HG03095 (cell line): ENCODE results near the gene GTF2IRD1.
"Not testable (repeated sequence)": the region's sequence is repeated elsewhere in the genome, so short reads cannot be mapped to it uniquely, and the experiment has no call there.

Experiments used
- ATAC-seq: cut with Tn5 transposase; IDR thresholded peaks from one replicate; pipeline ENCODE4 v1.9.1; 2021; ENCODE audit warnings: moderate library complexity; ENCODE audit not compliant: unreplicated experiment

The GTF2IRD1 gene

DNA sequence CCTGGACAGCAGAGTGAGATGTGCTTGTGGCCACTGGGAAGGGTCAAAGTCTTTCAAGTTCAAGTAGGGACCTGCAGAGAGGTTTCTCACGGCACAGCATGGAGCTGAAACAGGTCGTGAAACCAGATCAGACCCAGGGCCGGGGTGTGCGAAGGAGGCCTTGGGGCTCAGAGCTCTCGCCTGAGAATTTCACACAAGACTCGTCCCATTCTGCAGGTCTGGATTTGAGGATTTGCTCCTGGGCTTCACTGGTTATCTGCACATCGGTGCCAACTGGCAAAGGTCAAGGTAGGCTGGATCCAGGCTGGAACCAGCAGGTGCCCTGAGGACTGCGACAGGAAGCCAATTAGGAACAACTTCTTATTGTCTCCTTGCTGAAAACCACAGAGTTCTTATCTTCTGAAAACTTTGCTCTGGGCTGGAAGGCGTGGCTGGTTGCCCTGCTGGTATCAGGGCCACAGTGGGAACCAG lies 179.8 kb downstream of the GTF2IRD1 start:
- no peak for ATAC-seq

DNA sequence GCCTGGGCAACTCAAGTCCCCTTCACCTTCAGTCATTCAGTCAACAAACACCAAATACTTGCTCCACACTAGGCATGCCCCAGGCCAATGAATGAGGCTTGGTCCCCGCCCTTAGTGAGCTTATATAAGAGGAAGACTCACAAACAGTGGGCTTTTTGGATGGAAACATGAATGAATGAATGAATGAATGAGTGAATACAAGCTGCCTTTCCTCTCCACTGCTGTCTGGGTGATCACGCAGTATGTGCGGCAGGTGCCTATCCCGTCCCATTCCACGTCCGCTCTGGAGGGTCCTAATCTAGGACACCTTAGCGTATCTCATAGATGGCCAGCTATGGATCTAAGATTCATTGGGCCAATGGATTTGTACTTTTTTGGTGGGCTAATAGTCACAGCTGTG lies 184.0 kb downstream of the GTF2IRD1 start:
- no peak for ATAC-seq

DNA sequence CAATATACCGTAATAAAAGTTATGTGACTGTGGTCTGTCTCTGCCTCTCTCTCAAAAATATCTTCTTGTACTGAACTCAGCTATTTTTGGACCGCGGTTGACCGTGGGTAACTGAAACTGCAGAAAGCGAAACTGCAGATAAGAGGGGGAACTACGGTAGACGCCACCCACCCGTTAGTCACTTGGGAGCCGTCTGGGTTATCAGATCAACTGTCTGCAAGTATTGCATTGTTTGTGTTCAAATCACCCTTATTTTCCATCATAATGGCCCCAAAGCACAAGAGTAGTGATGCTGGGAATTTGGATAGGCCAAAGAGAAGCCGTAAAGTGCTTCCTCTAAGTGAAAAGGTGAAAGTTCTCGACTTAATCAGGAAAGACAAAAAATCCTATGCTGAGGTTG lies 196.3 kb downstream of the GTF2IRD1 start:
- ATAC-seq, result peak; percentile 80

DNA sequence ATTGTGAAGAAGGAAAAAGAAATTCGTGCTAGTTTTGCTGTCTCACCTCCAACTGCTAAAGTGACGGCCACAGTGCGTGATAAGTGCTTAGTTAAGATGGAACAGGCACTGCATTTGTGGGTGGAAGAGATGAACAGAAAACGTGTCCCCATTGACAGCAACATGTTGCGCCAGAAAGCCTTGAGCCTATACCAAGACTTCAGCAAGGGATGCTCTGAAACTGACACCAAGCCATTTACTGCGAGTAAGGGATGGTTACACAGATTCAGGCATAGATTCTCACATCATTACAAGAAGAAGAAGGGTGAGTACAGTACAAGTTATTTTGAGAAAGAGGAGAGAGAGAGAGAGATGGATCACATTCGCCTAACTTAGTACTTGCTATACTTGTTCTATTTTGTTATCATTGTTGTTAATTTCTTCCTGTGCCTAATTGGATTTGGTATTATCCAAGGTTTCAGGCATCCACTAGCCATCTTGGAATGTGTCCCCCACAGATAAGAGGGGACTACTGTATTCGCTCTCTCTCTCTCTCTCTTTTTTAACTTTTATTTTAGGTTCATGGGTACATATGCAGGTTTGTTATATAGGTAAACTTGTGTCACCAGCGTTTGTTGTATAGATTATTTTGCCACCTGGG lies 196.9 kb downstream of the GTF2IRD1 start:
- ATAC-seq, result not testable (repeated sequence)

DNA sequence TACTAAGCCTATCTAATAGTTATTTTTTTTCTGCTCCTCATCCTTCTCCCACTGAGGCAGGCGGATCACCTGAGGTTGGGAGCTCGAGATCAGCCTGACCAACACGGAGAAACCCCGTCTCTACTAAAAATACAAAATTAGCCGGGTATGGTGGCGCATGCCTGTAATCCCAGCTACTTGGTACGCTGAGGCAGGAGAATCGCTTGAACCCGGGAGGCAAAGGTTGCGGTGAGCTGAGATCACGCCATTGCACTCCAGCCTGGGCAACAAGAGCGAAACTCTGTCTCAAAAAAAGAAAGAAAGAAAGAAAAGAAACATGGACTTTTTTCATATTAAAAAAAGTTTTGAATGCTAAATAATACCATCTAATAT lies 197.4 kb downstream of the GTF2IRD1 start:
- not testable (repeated sequence) for ATAC-seq
